GM18868 (cell line): ENCODE data around the gene ASGR1.
"Not testable (repeated sequence)": the region's sequence is repeated elsewhere in the genome, so short reads cannot be mapped to it uniquely, and the experiment has no call there.

Experiments used
- ATAC-seq: cut with Tn5 transposase; IDR thresholded peaks from one replicate; pipeline ENCODE4 v1.9.1; 2021; ENCODE audit warnings: mild to moderate bottlenecking, moderate library complexity; ENCODE audit not compliant: unreplicated experiment

Gene ASGR1

DNA sequence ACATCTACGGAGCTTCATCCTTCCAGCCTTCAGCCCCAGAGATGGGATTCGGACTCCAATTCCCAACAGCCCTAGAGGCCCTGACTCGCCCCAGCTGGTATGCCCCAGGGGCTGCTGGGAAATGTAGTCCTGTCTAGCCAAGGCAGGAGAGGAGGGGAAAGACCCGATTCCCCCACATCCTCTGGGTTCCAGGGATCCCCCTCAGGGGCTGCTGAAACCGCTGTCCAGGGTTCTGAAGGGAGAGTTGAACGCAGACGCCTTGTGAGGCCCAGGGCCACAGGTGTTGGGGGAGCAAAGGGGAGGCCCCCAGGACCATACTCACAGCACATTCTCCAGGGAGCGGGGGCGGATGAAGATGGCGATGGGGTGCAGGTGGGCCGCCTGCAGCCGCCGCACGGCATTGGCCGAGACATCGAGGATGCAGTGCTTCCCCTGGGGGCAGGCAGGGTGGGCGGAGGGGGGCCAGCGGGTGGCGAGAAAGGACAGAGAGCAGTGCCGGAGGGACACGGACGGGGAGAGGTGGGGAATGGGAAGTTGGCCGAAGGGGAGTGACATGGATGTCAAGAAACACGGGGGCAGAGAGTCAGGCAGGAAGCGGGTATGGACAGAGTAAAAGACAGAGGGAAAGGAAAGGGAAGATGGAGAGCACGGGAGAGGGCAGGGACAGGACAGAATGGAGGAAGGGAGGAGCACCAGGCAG lies 12.6 kb upstream of the ASGR1 start:
- no peak for ATAC-seq

GRCh38 chr17:7191069-7191468 lies 11.9 kb upstream of the ASGR1 start:
- ATAC-seq, result no peak

DNA sequence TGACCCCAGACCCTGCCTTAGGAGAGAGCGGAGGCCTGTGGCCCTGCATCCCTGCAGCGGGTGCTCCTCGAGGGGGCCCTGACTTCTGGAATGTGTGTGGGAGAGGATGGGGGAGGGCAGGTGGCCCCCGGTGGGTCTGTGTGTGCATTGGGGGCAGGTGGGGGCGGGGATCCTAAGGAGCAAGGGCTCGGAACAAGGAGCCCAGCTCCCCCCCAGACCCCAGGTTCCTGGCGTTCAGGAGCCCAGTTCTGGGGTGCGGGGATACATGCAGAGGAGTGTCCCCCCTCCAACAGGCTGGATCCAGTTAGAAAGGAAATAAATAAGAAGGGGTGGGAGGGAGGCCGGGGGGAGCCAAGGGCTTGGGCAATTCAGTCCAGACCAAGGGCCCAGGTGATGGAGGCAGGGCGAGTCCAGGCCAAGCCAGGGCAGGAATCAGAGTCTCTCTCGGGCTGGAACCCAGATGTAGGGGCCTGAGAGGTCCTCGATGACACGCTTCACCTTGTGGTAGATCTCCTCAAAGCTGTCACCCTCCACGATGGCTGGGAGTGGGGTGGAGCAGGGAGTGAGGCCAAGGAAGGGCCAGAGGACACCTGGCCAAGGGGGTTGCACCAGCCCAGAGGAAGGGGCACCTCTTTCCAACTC lies 11.2 kb upstream of the ASGR1 start:
- ATAC-seq, result no peak

GRCh38 chr17:7186241-7186640 lies 7.1 kb upstream of the ASGR1 start:
- no peak for ATAC-seq

DNA sequence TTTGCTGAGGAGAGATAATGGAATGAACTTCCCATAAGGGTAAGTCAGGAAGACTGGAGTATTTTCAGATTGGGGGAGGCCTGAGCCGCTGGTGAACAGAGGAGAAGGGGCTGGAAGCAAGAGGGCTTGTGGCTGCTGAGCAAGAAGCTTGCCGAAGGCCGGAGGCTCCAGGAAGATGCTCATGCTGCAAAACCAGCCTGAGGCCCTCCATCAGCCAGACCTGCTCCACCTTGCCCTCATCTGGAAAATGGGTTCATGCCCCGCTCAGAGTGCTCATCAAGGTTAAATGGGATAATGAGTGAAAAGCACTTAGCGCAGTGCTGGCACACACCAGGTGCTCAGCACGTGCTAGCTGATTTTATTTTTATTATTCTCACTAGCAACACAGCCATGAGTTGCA lies 5.5 kb upstream of the ASGR1 start:
- ATAC-seq, result no peak

DNA sequence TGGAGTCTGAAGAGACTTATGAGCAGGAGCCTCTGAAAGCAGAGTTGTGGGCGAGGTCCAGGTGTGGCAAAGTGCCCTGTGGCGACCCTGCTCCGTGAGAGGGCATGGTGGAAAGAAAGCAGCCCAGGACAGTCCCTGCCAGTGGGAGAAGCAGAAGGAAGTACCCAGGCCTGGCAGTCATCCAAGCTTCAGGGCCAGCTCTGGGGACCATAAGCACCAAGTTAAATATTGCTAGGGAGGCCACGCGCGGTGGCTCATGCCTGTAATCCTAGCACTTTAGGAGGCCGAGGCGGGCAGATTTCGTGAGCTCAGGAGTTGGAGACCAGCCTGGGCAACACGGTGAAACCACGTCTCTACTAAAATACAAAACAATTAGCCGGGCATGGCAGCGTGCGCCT lies 4.9 kb upstream of the ASGR1 start:
- ATAC-seq, result no peak

GRCh38 chr17:7183433-7184090 lies 4.4 kb upstream of the ASGR1 start:
- no peak for ATAC-seq

- not testable (repeated sequence) for ATAC-seq
These were observed 2.9 kb upstream of the ASGR1 start for GRCh38 chr17:7182101-7182500.

DNA sequence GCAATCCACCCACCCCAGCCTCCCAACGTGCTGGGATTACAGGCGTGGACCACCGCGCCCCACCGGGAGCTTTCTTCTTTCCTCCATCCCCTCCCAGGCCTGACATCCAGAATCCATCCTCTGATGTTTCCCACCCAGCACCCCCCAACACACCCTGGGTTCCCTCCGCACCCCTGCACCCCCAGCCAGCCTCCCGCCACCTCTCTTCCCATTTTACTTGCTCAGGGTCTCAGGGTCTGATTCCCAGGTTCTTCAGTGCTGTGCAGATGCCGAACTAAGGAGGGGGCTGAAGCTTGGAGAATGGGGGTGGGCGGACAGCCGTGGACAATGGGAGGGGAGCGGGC lies 225 bp downstream of the ASGR1 start:
- ATAC-seq, result no peak

GRCh38 chr17:7177954-7178477 lies 1.2 kb downstream of the ASGR1 start:
- ATAC-seq, result no peak

GRCh38 chr17:7177191-7177953 lies 1.8 kb downstream of the ASGR1 start:
- no peak for ATAC-seq

DNA sequence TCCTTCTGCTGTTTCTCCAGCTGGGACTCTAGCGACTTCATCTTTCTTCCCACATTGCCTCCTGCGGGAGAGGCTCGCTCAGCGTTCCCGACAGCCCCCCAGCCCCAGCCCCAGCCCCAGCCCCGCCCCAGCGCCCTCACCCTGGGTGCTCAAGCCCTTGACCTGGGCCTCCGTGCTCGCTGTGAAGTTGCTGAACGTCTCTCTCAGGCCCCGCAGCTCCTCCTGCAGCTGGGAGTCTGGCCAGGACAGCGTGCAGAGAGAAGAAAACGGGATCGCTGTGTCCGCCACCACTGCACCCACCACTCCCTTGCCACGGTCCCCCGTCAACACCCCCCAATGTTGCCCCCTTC lies 2.4 kb downstream of the ASGR1 start:
- no peak for ATAC-seq

DNA sequence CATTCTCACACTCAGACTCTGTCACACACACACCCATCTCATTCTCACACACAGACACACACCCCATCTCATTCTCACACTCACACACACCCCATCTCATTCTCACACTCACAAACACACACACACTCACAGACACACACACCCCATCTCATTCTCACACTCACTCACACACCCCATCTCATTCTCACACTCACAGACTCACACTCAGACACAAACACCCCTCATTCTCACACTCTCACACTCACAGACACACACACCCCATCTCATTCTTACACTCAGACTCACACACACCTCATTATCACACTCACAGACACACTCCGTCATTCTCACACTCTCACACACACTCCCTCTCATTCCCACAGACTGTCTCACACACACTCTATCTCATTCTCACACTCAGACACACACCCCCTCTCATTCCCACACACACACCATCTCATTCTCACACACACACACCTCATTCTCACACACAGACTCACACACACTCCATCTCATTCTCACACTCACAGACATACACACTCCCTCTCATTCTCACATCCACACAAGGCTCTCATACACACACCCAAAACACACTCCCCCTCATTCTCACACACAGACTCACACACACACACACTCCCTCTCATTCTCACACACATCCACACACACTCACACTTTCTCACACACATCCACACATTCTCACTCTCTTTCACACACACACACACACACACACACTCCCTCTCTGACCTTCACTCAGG lies 2.9 kb downstream of the ASGR1 start:
- no peak for ATAC-seq

GRCh38 chr17:7175330-7175733 lies 3.8 kb downstream of the ASGR1 start:
- no peak for ATAC-seq

- ATAC-seq, result no peak
These were observed 4.4 kb downstream of the ASGR1 start for GRCh38 chr17:7174603-7175326.

GRCh38 chr17:7173687-7174602 lies 5.2 kb downstream of the ASGR1 start:
- no peak for ATAC-seq

GRCh38 chr17:7172522-7173191 lies 6.5 kb downstream of the ASGR1 start:
- ATAC-seq, result not testable (repeated sequence)

GRCh38 chr17:7169565-7169908 lies 9.6 kb downstream of the ASGR1 start:
- ATAC-seq, result not testable (repeated sequence)
